GM12872 (cell line): ENCODE results near the gene EIF5AL1.

Source experiments
- CTCF ChIP-seq: IDR thresholded peaks from 3 replicates; pipeline ENCODE4 v1.5.1; 2011; ENCODE audit warnings: low read depth, mild to moderate bottlenecking, low read length, moderate library complexity; ENCODE audit not compliant: insufficient read depth

The EIF5AL1 gene

GRCh38 chr10:79488336-79488735 is 24.0 kb upstream of the EIF5AL1 start:
- no peak for TF ChIP-seq CTCF

GRCh38 chr10:79488870-79489269 is 23.5 kb upstream of the EIF5AL1 start:
- no peak for TF ChIP-seq CTCF

GRCh38 chr10:79490400-79491142 is 21.8 kb upstream of the EIF5AL1 start:
- no peak for TF ChIP-seq CTCF

- peak; percentile 44; the same call in 2 of the 3 replicates for TF ChIP-seq CTCF
These were observed 21.0 kb upstream of the EIF5AL1 start for GRCh38 chr10:79491143-79491835.

GRCh38 chr10:79492256-79492655 is 20.1 kb upstream of the EIF5AL1 start:
- TF ChIP-seq CTCF: no peak

GRCh38 chr10:79492839-79493238 is 19.5 kb upstream of the EIF5AL1 start:
- TF ChIP-seq CTCF: no peak

- no peak for TF ChIP-seq CTCF
These were observed 18.5 kb upstream of the EIF5AL1 start for GRCh38 chr10:79493806-79494205.
